PFSK-1 (cell line): Measurements from ENCODE around the gene SPANXA2.

ENCODE experiments used
- FOXP2 ChIP-seq: optimal IDR thresholded peaks from 2 replicates; pipeline ENCODE3; 2011; ENCODE audit warnings: borderline replicate concordance, control low read depth, inconsistent platforms; ENCODE audit not compliant: insufficient read depth; ENCODE audit errors: extremely low read length, extremely low read depth
- POLR2AphosphoS5 ChIP-seq: IDR thresholded peaks from 2 replicates; pipeline ENCODE4 v1.6.1; 2012; ENCODE audit warnings: low read depth, mild to moderate bottlenecking, control low read depth, low read length, moderate library complexity
- SIN3A ChIP-seq: IDR thresholded peaks from 2 replicates; pipeline ENCODE4 v1.6.1; 2012; ENCODE audit warnings: mild to moderate bottlenecking, low read length, moderate library complexity, borderline replicate concordance; ENCODE audit not compliant: insufficient read depth
- TAF1 ChIP-seq: IDR thresholded peaks from 2 replicates; pipeline ENCODE4 v1.6.1; 2012; ENCODE audit warnings: low read length, control low read depth, borderline replicate concordance; ENCODE audit not compliant: insufficient read depth
- TF ChIP-seq, protein P1 (sequence below), 2 experiments: IDR thresholded peaks; 2 replicates each; pipeline versions ENCODE4 v1.6.1 to v1.8.0; 2011 to 2012; ENCODE audit warnings: low read depth in 2 of 2, low read length in 2 of 2, control low read depth in 1 of 2, inconsistent platforms in 1 of 2, mild to moderate bottlenecking in 1 of 2, moderate library complexity in 1 of 2; ENCODE audit not compliant: insufficient read depth in 1 of 2

Gene SPANXA2

DNA sequence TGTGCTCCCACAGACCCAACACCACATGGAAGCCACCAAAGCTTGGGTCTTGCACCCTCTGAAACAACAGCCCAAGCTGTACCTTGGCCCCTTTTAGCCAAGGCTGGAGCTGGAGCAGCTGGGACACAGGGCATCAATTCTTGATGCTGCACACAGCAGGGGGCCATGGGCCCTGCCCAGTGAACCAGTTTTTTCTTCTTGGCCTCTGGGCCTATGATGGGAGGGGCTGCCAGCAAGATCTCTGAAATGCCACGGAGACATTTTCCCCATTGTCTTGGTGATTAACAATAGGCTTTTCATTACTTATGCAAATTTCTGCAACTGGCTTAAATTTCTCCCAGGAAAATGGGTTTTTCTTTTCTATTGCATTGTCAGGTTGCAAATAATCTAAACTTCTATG is 49.0 kb downstream of the SPANXA2 start:
- TF ChIP-seq FOXP2 = no peak
- no peak for TF ChIP-seq POLR2AphosphoS5
- TF ChIP-seq, protein P1, sequence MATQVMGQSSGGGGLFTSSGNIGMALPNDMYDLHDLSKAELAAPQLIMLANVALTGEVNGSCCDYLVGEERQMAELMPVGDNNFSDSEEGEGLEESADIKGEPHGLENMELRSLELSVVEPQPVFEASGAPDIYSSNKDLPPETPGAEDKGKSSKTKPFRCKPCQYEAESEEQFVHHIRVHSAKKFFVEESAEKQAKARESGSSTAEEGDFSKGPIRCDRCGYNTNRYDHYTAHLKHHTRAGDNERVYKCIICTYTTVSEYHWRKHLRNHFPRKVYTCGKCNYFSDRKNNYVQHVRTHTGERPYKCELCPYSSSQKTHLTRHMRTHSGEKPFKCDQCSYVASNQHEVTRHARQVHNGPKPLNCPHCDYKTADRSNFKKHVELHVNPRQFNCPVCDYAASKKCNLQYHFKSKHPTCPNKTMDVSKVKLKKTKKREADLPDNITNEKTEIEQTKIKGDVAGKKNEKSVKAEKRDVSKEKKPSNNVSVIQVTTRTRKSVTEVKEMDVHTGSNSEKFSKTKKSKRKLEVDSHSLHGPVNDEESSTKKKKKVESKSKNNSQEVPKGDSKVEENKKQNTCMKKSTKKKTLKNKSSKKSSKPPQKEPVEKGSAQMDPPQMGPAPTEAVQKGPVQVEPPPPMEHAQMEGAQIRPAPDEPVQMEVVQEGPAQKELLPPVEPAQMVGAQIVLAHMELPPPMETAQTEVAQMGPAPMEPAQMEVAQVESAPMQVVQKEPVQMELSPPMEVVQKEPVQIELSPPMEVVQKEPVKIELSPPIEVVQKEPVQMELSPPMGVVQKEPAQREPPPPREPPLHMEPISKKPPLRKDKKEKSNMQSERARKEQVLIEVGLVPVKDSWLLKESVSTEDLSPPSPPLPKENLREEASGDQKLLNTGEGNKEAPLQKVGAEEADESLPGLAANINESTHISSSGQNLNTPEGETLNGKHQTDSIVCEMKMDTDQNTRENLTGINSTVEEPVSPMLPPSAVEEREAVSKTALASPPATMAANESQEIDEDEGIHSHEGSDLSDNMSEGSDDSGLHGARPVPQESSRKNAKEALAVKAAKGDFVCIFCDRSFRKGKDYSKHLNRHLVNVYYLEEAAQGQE (IDR thresholded peaks at IDR 0.05; ENCODE audit: insufficient read depth in 1 of 2, low read depth in 2 of 2, low read length in 2 of 2) = no peak
- no peak for TF ChIP-seq SIN3A
- no peak for TF ChIP-seq TAF1
